GM10847 (cell line): ENCODE measurements around the gene DOCK1.

ENCODE experiments used
- POLR2A ChIP-seq: IDR thresholded peaks from 2 replicates; pipeline ENCODE4 v1.6.1; 2011; ENCODE audit not compliant: insufficient read length; ENCODE audit errors: extremely low read depth

Gene DOCK1

DNA sequence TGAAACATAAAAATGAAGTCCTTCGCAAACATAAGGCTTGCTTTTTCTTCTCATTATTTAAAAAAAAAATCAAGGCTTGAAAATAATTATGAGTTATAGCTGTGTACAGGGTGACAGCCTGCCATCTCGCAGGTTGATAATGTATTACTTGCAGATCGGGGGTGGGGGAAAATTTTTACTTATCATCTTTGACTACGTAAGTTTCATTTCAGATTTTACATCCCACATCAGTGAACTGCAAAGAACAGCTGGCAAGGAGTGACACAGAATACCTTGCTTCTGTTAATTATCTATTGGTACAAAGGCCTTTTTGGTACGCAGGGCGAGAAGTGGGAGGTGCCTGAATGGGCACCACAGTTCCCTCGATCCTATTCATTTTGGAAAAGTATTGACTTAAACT lies 232.2 kb downstream of the DOCK1 start:
- no peak for TF ChIP-seq POLR2A

DNA sequence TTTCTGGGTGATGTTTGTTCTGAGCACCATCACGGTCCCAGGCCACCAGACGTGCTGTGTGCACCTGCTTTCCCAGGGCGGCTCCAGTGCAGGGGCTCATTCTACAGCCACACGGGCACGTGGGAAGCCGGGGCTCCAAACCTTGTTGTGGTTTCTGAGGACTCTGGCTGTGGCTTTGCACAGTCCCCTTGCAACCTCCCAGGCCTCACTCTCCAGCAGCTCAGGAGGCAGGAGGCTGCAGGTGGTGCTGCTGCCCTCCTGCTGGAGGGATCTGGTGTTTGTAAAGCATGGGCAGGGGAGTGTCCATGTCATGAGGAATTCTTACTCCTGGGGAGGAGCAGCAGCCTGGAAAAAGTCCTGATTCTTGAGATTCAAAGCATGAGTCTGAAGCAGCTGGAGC lies 236.9 kb downstream of the DOCK1 start:
- no peak for TF ChIP-seq POLR2A

DNA sequence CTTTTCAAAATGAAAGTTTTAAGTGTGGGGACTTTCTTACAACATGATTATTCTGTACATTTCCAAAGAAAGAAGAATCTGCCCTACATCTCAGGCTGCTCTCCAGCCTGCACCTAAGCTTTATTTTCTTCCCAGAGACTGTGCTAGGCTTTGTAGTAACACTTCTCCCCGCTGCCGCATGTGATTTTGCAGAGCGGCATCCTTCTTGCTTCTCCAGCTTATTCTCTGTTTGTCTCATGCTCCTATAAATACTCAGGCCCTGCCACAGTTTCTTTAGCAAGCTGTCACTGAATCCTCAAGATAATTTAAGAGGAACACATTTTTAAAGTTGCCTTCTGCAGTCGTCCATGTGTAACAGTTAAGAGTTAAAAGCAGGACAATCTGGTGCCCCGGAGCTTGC lies 237.6 kb downstream of the DOCK1 start:
- no peak for TF ChIP-seq POLR2A

DNA sequence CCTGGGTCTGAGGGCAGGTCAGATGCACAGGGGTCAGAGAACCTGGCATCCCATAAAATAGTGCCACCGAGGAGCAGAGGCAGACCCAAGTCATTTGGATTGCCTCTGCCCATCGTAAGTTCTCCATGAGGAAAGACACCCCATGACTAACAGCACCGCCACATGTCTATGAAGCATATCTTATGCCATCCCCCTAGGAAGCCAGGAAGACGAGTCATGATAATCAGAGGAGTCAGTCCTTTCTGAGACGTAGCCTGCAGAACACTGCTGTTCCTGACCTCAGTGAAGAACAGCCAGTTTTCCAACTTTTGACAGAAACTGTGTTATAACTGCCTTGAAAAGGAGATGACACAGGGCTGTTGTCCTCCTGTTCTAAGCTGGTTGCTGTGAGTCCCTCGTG lies 239.9 kb downstream of the DOCK1 start:
- no peak for TF ChIP-seq POLR2A

DNA sequence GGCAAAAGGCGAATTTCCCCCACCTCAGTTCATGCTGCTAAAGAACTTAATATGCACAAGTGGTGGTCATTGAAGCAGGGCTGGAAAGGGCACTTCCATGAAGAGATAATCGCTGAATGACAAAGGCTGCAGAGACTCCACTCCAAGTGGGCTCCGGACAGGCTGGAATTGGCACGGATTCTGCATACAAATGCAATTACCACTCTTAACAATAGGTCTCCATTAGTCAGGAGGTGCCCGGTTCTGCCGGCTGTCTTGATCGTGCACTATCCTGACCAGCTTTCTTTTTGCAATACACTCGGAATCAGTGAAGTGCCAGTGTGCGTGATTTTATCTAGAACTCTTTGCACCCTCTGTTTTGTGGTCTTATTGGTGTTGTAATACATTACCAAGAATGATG lies 241.4 kb downstream of the DOCK1 start:
- TF ChIP-seq POLR2A, result no peak

DNA sequence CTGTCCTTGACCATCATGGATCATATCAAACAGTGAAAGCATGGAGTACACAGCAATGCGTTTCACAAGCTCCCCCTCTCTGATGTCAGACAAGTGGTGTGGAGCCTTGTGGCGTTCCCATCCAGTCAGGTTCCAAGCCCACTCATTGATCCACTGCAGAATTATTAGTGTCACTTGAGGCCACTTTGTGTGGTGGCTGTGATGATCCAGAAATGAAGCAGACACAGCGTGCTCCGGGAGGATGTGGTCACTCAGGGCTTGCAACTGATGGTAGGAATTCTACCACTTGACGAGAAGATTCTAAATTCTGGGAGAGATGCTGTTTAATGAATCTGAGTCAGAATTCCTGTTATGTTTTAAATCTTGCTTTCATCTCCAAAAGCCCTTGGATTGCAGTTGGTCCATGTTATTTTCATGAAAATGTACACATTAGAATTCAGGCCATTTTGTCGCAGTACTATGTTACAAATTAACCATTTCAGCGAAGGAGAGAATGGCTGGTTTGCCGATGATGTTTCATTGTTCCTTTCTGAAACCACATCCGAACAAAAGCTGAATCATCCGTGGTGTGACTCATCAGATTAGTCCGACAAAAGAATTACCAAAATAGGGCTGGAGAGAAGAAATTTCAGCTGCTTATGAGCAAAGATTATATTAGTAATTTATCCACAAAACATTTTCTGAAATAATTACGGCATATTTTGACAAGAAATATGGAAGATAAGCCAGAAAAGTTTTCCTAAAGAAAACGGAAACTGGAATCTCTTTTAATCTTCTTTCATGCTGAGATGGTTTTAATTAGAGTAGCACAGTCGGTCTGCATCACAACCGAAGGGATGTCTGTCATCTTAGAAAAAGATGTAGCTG lies 243.1 kb downstream of the DOCK1 start:
- TF ChIP-seq POLR2A, result no peak

DNA sequence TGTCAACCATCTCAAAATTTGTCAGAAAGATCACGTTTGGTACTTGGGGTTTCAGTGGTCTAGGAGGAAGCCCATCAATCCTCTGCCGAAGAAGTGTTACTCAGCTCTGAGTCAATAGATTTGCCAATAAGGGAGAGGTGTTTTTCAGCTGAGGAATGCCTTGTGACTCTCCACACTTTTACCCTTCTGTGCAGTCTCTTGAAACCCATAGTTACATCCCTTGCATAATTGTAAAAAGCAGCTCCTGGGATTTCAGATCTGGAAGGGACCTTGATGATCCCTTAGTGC lies 243.6 kb downstream of the DOCK1 start:
- no peak for TF ChIP-seq POLR2A

DNA sequence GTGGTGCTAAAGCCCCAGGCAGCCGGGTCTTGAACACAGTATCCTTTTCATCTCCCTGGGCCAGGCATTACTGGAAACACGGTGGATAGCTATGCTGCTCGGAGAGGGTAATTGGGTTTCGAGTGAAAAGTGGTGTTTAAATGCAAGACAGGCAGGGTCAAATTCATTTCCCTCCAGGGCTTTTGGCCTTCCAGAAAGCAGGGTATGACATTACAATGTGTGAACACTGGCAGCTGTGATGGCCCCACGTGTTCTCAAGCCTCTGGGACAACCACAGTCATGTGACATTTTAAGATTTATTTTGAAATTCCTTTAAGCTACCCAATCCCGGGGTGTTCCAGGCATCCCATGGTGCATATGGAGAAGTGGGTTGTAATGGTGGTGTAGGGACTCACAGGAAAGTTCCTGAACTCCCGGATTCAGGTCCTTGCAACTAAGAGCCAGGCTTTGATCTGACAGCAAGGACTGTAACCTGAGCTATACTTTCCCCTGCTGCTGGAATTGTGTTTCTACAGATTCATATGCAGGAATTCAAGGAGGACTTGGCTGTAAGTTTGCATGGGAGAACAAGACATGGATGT lies 244.4 kb downstream of the DOCK1 start:
- TF ChIP-seq POLR2A, result no peak

DNA sequence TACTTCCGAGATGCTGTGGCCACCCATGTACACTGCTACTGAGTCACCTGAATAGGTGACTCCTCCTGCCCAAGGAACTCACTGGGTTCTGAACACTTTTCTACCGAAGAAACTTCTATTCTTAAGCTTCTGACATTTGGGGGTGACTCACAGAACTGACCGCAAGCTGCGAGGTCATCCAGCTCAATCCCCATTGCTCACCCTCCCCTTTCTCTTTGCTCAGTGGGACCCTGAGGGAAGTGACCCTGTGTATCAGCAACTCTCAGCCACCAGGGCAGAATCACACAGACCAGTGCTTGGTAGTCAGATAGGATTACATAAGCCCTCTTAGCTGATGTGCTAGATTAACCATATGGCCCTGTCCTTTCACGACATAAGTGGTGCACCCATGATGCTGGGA lies 244.9 kb downstream of the DOCK1 start:
- no peak for TF ChIP-seq POLR2A

DNA sequence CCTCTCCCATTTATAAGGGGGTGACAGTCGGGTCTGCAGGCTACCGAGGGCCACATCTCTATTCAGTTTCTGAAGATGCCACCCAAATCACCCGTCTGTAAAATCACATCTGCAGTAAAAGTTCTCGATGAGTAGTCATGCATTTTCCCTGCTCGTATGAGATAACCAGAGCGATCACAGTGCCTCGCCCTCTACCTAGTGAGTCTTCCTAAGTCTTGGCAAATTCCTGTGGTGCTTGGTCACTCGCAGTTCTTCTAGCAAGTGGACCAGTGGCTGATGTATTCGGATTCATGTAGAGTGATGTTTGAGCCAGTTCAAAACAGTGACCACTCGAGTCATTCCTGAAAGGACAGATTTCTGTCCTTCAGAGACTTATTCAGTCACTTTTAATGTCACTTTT lies 246.3 kb downstream of the DOCK1 start:
- TF ChIP-seq POLR2A, result no peak

DNA sequence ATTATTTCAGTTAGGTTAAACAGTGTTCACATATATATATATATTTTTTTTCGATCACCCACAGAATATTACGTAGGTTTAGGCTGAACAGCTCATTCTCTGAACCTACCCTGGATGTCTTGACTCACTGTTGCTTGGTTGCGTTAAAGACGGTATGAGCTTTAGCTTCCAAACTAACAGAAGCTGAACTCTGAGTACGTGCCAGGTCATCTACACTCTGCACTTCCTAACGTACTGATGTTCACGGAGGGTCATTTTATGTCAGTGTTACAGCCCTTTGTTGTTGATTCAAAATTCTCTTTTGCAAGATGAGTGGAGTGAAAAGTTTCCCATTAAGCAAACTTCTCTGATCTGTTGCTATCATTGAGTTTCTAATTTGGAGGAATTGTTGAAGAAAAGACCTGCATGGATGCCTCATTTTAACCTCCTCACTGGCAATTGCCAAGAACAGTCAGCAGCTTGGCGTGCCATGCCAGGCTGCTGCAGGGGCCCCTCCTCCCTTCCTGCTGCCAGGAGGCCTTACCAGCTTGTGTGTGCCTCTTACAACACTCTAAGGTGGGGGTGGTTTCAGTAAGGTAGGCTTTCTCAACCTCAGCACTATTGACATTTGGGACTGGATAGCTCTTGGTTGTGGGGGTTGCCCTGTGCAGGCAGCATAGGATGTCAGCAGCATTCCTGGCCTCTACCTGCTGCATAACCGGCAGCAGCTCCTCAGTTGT lies 246.9 kb downstream of the DOCK1 start:
- no peak for TF ChIP-seq POLR2A

DNA sequence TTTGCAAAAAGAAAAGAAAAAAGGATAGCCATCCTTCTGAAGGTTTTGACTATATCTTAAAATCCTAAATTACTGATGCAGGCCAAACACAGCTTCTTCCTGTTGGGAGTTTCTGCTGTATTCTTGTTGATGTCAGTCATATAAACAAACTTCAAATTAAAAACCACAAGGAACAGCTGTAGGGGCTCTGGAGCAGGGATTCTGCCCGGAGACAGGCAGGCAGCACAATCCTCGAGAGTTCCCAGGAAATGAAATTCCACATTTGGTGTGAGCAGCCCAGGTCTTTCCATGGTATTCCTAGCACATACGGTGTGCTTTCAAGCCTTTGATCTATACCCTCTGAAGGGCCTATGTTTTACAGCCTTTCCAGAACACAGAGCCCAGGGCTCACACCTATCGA lies 248.0 kb downstream of the DOCK1 start:
- no peak for TF ChIP-seq POLR2A

DNA sequence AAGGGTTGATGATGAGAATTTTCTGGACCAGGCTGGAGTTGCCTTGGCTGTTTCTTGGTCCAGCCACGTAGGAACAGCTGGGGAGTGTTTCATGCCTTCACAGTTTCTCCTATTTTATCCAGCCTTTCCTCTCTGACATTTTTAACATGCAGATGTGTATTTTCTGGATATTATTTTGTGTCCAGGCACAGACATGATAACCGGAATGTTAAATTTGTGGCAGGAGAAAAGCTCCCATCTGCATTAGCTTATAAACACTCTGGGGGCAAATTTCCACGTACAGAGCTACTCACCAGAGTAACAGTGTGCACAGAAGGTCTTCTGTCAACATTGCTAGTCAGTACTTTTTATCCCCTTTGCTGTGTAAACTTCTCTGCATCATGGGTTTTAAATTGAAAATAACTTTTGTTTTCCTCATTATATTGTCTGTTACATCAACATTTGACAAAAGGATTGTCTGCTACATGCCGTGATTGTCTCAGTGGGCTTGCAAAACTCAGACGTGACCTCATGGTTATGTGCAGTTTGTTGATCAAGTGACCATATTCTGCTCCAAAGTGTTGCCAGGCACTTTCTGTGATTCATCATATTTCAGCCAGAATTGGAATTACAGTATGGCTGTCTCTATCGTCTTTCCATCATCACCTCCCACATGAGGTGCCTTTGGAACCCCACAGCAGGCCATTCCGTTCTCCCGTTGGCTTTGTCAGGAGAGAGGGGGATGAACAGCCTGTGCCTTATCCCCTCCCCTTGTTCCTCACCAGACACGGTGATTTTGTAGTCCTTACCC lies 249.8 kb downstream of the DOCK1 start:
- no peak for TF ChIP-seq POLR2A

DNA sequence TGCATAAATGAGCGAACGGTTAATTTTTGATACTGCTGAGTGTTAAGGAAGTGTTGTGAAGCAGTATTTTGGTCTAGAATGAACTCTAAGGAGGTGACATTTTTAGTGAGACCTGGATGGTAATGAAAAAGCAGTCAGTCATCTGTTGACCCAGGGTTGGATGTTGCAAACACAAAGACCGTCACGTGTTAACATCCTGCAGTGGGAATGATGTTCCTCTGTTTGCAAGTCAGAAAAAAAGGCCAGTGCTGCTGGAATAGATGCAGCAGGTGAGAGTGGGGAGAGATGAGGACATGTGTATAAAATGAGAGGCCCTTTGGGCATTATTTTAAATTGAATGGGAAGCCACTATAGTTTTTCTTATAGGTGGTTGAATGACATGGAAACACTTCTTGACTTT lies 251.9 kb downstream of the DOCK1 start:
- no peak for TF ChIP-seq POLR2A

DNA sequence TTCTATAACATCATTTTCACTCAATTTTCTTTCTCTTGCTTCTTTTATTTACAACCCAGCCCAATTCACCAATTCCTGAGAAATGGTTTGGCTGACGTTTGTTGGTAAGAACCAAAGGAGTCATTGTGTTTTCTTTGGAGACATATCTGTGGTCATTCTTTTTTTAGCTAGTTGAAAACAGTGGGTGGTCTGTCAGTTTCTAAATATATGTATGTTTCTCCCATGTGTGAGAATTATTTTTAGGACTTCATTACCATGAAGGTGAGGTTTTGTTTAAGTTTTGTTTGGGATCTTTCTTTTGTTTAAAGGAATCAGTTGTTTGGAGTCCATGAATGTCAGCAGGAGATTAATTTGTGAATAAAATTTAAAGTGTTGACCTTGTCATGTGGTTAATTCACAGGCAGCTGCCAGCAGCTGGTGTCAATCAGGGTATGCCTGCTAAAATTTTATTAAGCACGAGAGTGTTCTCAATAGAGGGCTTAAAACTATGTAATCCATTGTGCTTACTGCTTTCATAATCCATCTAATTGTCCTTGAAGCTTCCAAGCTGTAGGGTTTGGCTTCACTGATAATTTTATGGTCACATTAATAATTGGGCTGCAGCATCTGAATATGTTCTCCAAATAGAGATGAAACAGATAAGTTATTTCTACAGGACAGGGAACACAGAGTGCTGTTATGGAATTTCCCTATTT lies 252.4 kb downstream of the DOCK1 start:
- no peak for TF ChIP-seq POLR2A
